GF-D8 (cell line): ENCODE data around the gene IRX4.

Source experiments
- DNase-seq: peaks from one replicate; lab custom pipeline; 2025; lab: John Stamatoyannopoulos, UW

The IRX4 gene

GRCh38 chr5:1836176-1836890 lies 46.4 kb downstream of the IRX4 start:
- no peak for DNase-seq

- DNase-seq = no peak
Observed at GRCh38 chr5:1835431-1835830, 47.3 kb downstream of the IRX4 start.

GRCh38 chr5:1834721-1835429 lies 47.9 kb downstream of the IRX4 start:
- no peak for DNase-seq

GRCh38 chr5:1834022-1834551 lies 48.6 kb downstream of the IRX4 start:
- no peak for DNase-seq

GRCh38 chr5:1833264-1834021 lies 49.3 kb downstream of the IRX4 start:
- DNase-seq = no peak

GRCh38 chr5:1832511-1833250 lies 50.0 kb downstream of the IRX4 start:
- no peak for DNase-seq

- no peak for DNase-seq
Observed at GRCh38 chr5:1831677-1832313, 50.9 kb downstream of the IRX4 start.

- no peak for DNase-seq
Observed at GRCh38 chr5:1831257-1831656, 51.5 kb downstream of the IRX4 start.

GRCh38 chr5:1830571-1831228 lies 52.0 kb downstream of the IRX4 start:
- no peak for DNase-seq

GRCh38 chr5:1827886-1828397 lies 54.8 kb downstream of the IRX4 start:
- no peak for DNase-seq
